ENCODE measurements around the gene TIAM2. TPM values are rescaled to one million over a fixed set of nuclear protein-coding genes. Genes with fewer than 3 reads are reported as not detected.

Gene TIAM2
- total and polyA plus RNA-seq, 10 of the 15 experiments (the other 5 are each of a cell fraction or from before 2014, with no cell fraction given): 1.1 to 10.5 (median 2.3) TPM

- TF ChIP-seq E2F8 (IDR thresholded peaks at IDR 0.05; ENCODE audit: low read depth, partially characterized antibody): no peak
- TF ChIP-seq IKZF1 (conservative IDR thresholded peaks at IDR 0.05): no peak
- no peak for TF ChIP-seq CHD2 (IDR thresholded peaks at IDR 0.05; ENCODE audit: borderline replicate concordance, low read depth, low read length)
Measured at GRCh38 chr6:155213611-155214372, 218.7 kb downstream of the TIAM2 start (continued).

GRCh38 chr6:155215906-155216305 lies 220.8 kb downstream of the TIAM2 start:
- Histone ChIP-seq H4K20me1 (ENCODE audit: control insufficient read depth, insufficient read depth) (no peaks in the 10 kb centered on the region; the same call in 1 of the 2 replicates), H3K9ac (ENCODE audit: control insufficient read depth, insufficient read depth, low read length) (no peak overlapping the region), H3K4me3 (no peak overlapping the region), H3K27ac (ENCODE audit: control insufficient read depth, insufficient read depth) (no peak overlapping the region), H3K79me2 (ENCODE audit: control insufficient read depth, insufficient read depth, low read length) (no peaks in the 10 kb centered on the region), H3K4me2 (ENCODE audit: control insufficient read depth, insufficient read depth) (no peak overlapping the region), H3K4me1 (ENCODE audit: control insufficient read depth, insufficient read depth, low read length) (no peaks in the 10 kb centered on the region), H2AFZ (ENCODE audit: control insufficient read depth, low read depth, low read length) (no peak overlapping the region), H3K27me3 (replicated peaks in 1 of 2; ENCODE audit: control insufficient read depth in 2 of 2, insufficient read depth in 2 of 2, low read length in 1 of 2) (no peaks in the 10 kb centered on the region), H3K9me3 (replicated peaks; ENCODE audit: control insufficient read depth, insufficient read depth, low read length) (no peaks in the 10 kb centered on the region), H3K36me3 (ENCODE audit: control insufficient read depth in 2 of 2, insufficient read depth in 2 of 2, low read length in 1 of 2) (peaks cover 0 to 4% of the 10 kb centered on the region in 2 experiments; a peak in 3 of 4 replicates)
- DNase-seq (ENCODE audit: low read depth, low spot score) (no peak), FAIRE-seq (no peak), ATAC-seq (no peak)
- SMC1A ChIA-PET (ENCODE audit: uncharacterized antibody, unreplicated experiment): interaction anchor here (1.0 to 1.2 kb wide), 2 partner anchors 26 to 29 kb away, joined by 3 read pairs; no protein-coding TSS in a partner anchor
- BruUV-seq (replicated peaks): no TSS peak
- 79% methylated on average over 4 of the region's 4 CpGs for WGBS (ENCODE audit: insufficient coverage, insufficient replicate concordance, low lambda C conversion rate, missing lambda C conversion rate)
- CTCF ChIA-PET: interaction anchor here (1.5 kb wide), 1 partner anchor 38 kb away, joined by 5 read pairs; no protein-coding TSS in a partner anchor
- in situ Hi-C loops (cut with MboI): no loop called here
- POLR2A ChIA-PET: no interaction called here
- intact Hi-C loops (cut with micrococcal nuclease; ENCODE audit: unreplicated experiment): no loop called here
- no peak for TF ChIP-seq IKZF1 (conservative IDR thresholded peaks at IDR 0.05)
- TF ChIP-seq ZBTB40 (IDR thresholded peaks at IDR 0.05; ENCODE audit: borderline replicate concordance): no peak
- TF ChIP-seq NR2C1 (IDR thresholded peaks at IDR 0.05): no peak
- TF ChIP-seq PML (IDR thresholded peaks at IDR 0.05; ENCODE audit: low read length): no peak
- no peak for TF ChIP-seq EZH2 (IDR thresholded peaks at IDR 0.05; ENCODE audit: borderline replicate concordance, control insufficient read depth, low read depth, low read length)
- TF ChIP-seq MEF2B (IDR thresholded peaks at IDR 0.05; ENCODE audit: partially characterized antibody, poor library complexity, severe bottlenecking): no peak
- RAD21 ChIA-PET (ENCODE audit: unreplicated experiment): no interaction called here

Data from GM12878 (cell line).